DOHH2 (cell line): Measurements from ENCODE around the gene SNRPF.
A peak's percentile ranks its signal among the peaks of the same experiment; 100 is the strongest.
"Not testable (repeated sequence)": the region's sequence is repeated elsewhere in the genome, so short reads cannot be mapped to it uniquely, and the experiment has no call there.

Experiments used
- H3F3A ChIP-seq: fragments of 200-600 bp; sonication (generic), shearing (Covaris generic); 2 replicates; pipeline ENCODE4 v1.6.0; 2016; ENCODE audit warnings: antibody characterized with exemption, mild to moderate bottlenecking; ENCODE audit not compliant: control insufficient read depth, insufficient read depth
- H3K27ac ChIP-seq: fragments of 200-600 bp; sonication (generic); 2 replicates; pipeline ENCODE4 v1.5.1; 2014; ENCODE audit warnings: low read depth, mild to moderate bottlenecking, low read length, moderate library complexity
- H3K27me3 ChIP-seq: fragments of 200-600 bp; sonication (generic); 2 replicates; pipeline ENCODE4 v1.6.1; 2014; ENCODE audit warnings: mild to moderate bottlenecking, low read length, mixed read lengths; ENCODE audit not compliant: control insufficient read depth
- H3K36me3 ChIP-seq: fragments of 200-600 bp; sonication (generic); 2 replicates; pipeline ENCODE4 v1.6.1; 2014; ENCODE audit warnings: mild to moderate bottlenecking, low read length, moderate library complexity, mixed read lengths; ENCODE audit not compliant: control insufficient read depth
- H3K4me1 ChIP-seq: fragments of 200-600 bp; sonication (generic); 2 replicates; pipeline ENCODE4 v1.6.1; 2014; ENCODE audit warnings: mild to moderate bottlenecking, low read length, mixed read lengths; ENCODE audit not compliant: control insufficient read depth
- H3K4me2 ChIP-seq: fragments of 200-600 bp; sonication (generic); 2 replicates; pipeline ENCODE4 v1.6.0; 2014; ENCODE audit warnings: mild to moderate bottlenecking, low read length, moderate library complexity
- H3K4me3 ChIP-seq: fragments of 200-600 bp; sonication (generic); 2 replicates; pipeline ENCODE4 v1.5.1; 2014; ENCODE audit warnings: mild to moderate bottlenecking, low read length, mixed read lengths
- H3K79me2 ChIP-seq: fragments of 200-600 bp; sonication (generic); 2 replicates; pipeline ENCODE4 v1.6.1; 2014; ENCODE audit warnings: mild to moderate bottlenecking, low read length, mixed read lengths; ENCODE audit not compliant: control insufficient read depth
- H3K9me2 ChIP-seq: fragments of 200-600 bp; sonication (generic); replicated peaks from 2 replicates; pipeline ENCODE4 v1.6.1; 2014; ENCODE audit warnings: mild to moderate bottlenecking, low read length, mixed read lengths; ENCODE audit not compliant: control insufficient read depth
- H3K9me3 ChIP-seq: fragments of 200-600 bp; sonication (generic); 2 replicates; pipeline ENCODE4 v1.6.1; 2014; ENCODE audit warnings: antibody characterized with exemption, low read length, mixed read lengths; ENCODE audit not compliant: control insufficient read depth, insufficient read depth
- H4K20me1 ChIP-seq: fragments of 200-600 bp; sonication (generic); 2 replicates; pipeline ENCODE4 v1.6.0; 2014; ENCODE audit warnings: low read depth, mild to moderate bottlenecking, antibody characterized with exemption, low read length, moderate library complexity; ENCODE audit not compliant: control insufficient read depth, insufficient read depth
- EZH2phosphoT487 ChIP-seq: fragments of 200-600 bp; sonication (generic); IDR thresholded peaks from 2 replicates; pipeline ENCODE4 v1.6.1; 2017; ENCODE audit warnings: borderline replicate concordance, mild to moderate bottlenecking, antibody characterized with exemption, low read length, moderate library complexity, mixed read lengths
- TF ChIP-seq, protein P1 (sequence below): fragments of 200-600 bp; sonication (generic); IDR thresholded peaks from one replicate; pipeline ENCODE4 v1.5.1; 2014; ENCODE audit warnings: antibody characterized with exemption, mild to moderate bottlenecking, low read depth, low read length; ENCODE audit not compliant: poor library complexity, severe bottlenecking

SNRPF gene

DNA sequence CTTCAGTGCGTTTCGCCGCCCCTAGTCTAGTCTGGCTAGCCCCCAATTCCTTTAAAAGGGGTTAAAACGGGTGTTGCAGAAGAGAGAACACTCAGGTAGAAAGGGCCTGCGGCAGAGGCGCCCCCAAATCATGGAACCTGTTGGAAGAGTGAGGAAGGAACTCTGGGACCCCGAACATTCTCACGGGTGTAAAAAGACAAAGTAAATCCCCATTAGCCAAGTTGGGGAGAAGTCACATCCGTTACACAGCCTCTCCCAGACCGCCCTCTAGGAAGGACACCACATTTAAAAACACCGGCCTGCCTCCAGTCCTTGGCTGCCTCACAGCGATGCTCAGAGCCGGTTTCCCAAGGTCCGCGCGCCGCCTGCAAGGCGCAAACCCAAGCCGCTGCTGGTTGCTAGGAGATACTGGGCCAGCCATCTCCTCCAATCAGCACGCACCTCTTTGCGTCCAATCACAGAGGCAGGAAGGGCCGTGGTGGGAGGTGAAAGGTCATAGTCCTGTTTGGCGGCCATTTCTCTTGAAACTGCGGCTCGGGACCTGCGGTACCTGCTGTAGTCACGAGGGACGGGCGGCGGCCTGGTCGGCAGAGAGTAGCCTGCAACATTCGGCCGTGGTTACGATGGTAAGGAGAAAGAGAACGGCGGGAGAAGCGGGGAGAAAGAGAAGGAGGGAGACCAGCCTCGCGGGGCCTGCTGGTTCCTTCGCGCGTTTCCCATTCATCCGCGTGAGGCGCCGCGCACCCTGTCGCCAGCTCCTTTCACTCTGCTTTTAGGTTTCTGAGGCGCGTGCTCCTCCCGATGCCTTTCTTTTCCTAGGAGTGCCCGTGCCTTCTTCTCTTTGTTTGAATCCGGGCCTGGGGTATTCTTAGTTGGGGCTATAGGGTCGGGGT is at the start of gene SNRPF:
Gene SNRPF (plus strand): TSS at position 502 of the 893 bp plus-strand sequence. CDS start 122 bp downstream, at position 624.
- Histone ChIP-seq H3K4me1 (peaks cover 19% of the 10 kb centered on the region), H3K9me3 (no peaks in the 10 kb centered on the region), H3K4me3 (peak within 1 kb of the TSS; percentile 80), H3K27ac (peak within 1 kb of the TSS; percentile 51), H3K79me2 (peaks cover 50% of the 10 kb centered on the region), H3F3A (no peaks in the 10 kb centered on the region), H3K36me3 (peaks cover 42% of the 10 kb centered on the region), H4K20me1 (no peaks in the 10 kb centered on the region; the same call in 1 of the 2 replicates), H3K9me2 (no peaks in the 10 kb centered on the region), H3K27me3 (peaks cover 8% of the 10 kb centered on the region; the same call in 1 of the 2 replicates), H3K4me2 (peak within 1 kb of the TSS; percentile 76)
- TF ChIP-seq, protein P1, sequence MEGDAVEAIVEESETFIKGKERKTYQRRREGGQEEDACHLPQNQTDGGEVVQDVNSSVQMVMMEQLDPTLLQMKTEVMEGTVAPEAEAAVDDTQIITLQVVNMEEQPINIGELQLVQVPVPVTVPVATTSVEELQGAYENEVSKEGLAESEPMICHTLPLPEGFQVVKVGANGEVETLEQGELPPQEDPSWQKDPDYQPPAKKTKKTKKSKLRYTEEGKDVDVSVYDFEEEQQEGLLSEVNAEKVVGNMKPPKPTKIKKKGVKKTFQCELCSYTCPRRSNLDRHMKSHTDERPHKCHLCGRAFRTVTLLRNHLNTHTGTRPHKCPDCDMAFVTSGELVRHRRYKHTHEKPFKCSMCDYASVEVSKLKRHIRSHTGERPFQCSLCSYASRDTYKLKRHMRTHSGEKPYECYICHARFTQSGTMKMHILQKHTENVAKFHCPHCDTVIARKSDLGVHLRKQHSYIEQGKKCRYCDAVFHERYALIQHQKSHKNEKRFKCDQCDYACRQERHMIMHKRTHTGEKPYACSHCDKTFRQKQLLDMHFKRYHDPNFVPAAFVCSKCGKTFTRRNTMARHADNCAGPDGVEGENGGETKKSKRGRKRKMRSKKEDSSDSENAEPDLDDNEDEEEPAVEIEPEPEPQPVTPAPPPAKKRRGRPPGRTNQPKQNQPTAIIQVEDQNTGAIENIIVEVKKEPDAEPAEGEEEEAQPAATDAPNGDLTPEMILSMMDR: peak; percentile 40
- TF ChIP-seq EZH2phosphoT487: no peak

DNA sequence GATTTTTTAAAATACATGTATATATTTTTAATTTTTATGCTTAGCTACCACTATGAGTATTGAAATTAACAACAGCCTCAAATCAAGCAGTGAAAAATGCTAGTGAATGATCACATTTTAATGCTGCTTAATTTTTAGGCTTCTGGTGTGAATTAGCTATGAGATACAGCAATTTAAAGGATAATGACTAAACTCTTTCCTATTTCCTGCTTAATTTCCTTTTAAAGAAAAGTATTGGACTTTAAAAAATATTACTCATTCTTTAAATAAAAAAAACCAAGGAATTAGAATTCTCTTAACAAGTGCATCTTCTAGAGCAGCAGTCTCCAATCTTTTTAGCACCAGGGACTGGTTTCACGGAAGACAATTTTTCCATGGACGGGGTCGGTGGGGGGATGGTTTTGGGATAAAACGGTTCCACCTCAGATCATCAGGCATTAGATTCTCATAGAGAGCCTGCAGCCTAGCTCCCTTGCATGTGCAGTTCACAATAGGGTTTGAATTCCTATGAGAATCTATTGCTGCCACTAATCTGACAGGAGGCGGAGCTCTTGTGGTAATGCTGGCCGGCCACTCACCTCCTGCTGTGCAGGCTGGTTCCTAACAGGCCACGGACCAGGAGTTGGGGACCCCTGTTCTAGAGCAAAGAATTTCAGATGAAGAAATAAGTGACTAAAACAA is 49.6 kb upstream of the SNRPF start:
- no peak overlapping the region for H3K4me3 ChIP-seq
- no peaks in the 10 kb centered on the region for H3F3A ChIP-seq
- H3K4me2 ChIP-seq: no peak overlapping the region
- H3K4me1 ChIP-seq: no peaks in the 10 kb centered on the region
- no peaks in the 10 kb centered on the region for H4K20me1 ChIP-seq
- peaks cover 21% of the 10 kb centered on the region for H3K27me3 ChIP-seq
- H3K9me2 ChIP-seq: no peaks in the 10 kb centered on the region
- TF ChIP-seq, protein P1: no peak
- no peak for TF ChIP-seq EZH2phosphoT487
- H3K79me2 ChIP-seq: no peaks in the 10 kb centered on the region
- no peaks in the 10 kb centered on the region for H3K9me3 ChIP-seq
- H3K27ac ChIP-seq: no peak overlapping the region
- no peaks in the 10 kb centered on the region for H3K36me3 ChIP-seq

DNA sequence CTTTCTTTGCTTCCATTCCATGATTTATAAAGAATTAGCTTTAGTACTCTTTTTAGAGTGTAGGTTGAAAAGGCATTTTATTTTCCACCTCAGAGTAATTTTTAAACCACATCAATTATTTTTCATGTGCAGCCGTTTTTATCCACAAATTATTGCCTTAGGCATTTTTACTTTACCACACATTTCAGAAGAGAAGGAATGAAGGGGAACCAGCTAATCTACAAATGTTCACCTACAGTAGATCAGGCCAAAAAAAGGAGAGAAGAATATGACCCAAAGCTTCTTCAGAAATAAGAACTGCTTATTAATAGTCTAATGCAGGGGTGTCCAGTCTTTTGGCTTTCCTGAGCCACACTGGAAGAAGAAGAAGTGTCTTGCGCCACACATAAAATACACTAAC is 48.3 kb upstream of the SNRPF start:
- no peak for TF ChIP-seq EZH2phosphoT487
- TF ChIP-seq, protein P1: no peak
- H3K79me2 ChIP-seq: no peaks in the 10 kb centered on the region
- H3K9me2 ChIP-seq: no peaks in the 10 kb centered on the region
- peaks cover 18% of the 10 kb centered on the region for H3K27me3 ChIP-seq
- no peaks in the 10 kb centered on the region for H3K4me1 ChIP-seq
- H3K4me3 ChIP-seq: no peak overlapping the region
- H3K27ac ChIP-seq: no peak overlapping the region
- no peaks in the 10 kb centered on the region for H4K20me1 ChIP-seq
- no peaks in the 10 kb centered on the region for H3F3A ChIP-seq
- no peaks in the 10 kb centered on the region for H3K36me3 ChIP-seq
- H3K9me3 ChIP-seq: no peaks in the 10 kb centered on the region
- no peak overlapping the region for H3K4me2 ChIP-seq

DNA sequence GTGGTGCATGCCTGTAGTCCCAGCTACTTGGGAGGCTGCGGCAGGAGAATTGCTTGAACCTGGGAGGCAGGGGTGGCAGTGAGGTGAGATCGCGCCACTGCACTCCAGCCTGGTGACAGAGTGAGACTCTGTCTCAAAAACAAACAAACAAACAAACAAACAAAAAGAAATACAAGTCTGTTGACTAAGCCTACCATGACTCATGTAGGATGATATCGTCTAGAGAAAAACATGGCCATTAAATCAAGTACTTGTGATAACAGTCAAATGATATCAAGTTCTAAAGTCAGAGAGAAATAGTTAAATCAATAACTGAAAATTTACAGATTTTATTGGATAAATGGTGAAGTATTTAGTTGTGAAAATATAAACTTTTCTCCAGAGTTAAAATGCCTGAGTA is 46.6 kb upstream of the SNRPF start:
- H3K27ac ChIP-seq: not testable (repeated sequence)

More for the DNA sequence above, 46.6 kb upstream of the SNRPF start:
- not testable (repeated sequence) for H3F3A ChIP-seq, H3K79me2 ChIP-seq, H3K9me3 ChIP-seq, H3K4me2 ChIP-seq, H3K9me2 ChIP-seq, H3K36me3 ChIP-seq, H4K20me1 ChIP-seq, H3K4me1 ChIP-seq, H3K4me3 ChIP-seq
- H3K27me3 ChIP-seq: peaks cover 11% of the 10 kb centered on the region
